T-cell (primary cell): ENCODE data around the gene BPIFB6. TPM values are rescaled to one million over a fixed set of nuclear protein-coding genes. Genes with fewer than 3 reads are reported as not detected.

Experiments used
- ATAC-seq, 4 experiments: fragments of 200-7000 bp in 3 of 4; fragments of 150-1000 bp in 1 of 4; cut with Tn5 transposase; replicated peaks in 1 of 4; 1 replicate in 3 of 4; 2 replicates in 1 of 4; pipeline ENCODE4 v1.10.0; 2021; ENCODE audit warnings: moderate library complexity in 3 of 4, mild to moderate bottlenecking in 2 of 4, moderate number of reproducible peaks in 1 of 4
- CTCF ChIA-PET, 2 donors: fragments of 300-600 bp; sonication (Branson Sonifier 250); formaldehyde crosslinking; loops; one replicate each; lab custom pipeline; 2022; ENCODE audit warnings: antibody characterized with exemption in 2 of 2; lab: Charles Lee
- POLR2A ChIA-PET, 2 donors: fragments of 300-600 bp; sonication (Branson Sonifier 250); formaldehyde crosslinking; loops; one replicate each; lab custom pipeline; 2022; ENCODE audit warnings: antibody characterized with exemption in 2 of 2; lab: Charles Lee
- DNase-seq, 35 experiments: peaks; one replicate each; pipeline versions ENCODE4 v3.0.0 to v3.0.0-alpha.2; 2013 to 2023
- H3K27ac ChIP-seq: one replicate; pipeline ENCODE4 v1.5.1; 2013; ENCODE audit warnings: low read length
- H3K27me3 ChIP-seq, 2 experiments: replicated peaks in 1 of 2; 1 replicate in 1 of 2; 2 replicates in 1 of 2; pipeline versions ENCODE4 v1.6.1 to v1.7.0; 2013; ENCODE audit warnings: low read length in 1 of 2, mixed read lengths in 1 of 2; ENCODE audit not compliant: control insufficient read depth in 2 of 2, insufficient read depth in 2 of 2; ENCODE audit errors: extremely low read depth in 1 of 2
- H3K36me3 ChIP-seq, 2 donors: 1 replicate in 1 of 2; 2 replicates in 1 of 2; pipeline versions ENCODE4 v1.6.1 to v1.7.0; 2013; ENCODE audit warnings: low read length in 1 of 2; ENCODE audit not compliant: control insufficient read depth in 2 of 2, insufficient read depth in 1 of 2; ENCODE audit errors: extremely low read depth in 1 of 2
- H3K4me1 ChIP-seq, 2 experiments: 1 replicate in 1 of 2; 2 replicates in 1 of 2; pipeline versions ENCODE4 v1.6.1 to v1.7.0; 2013; ENCODE audit warnings: low read length in 2 of 2, mixed read lengths in 1 of 2; ENCODE audit not compliant: insufficient read depth in 2 of 2, control insufficient read depth in 1 of 2; ENCODE audit errors: extremely low read depth in 1 of 2
- H3K4me3 ChIP-seq, 2 donors: 1 replicate in 1 of 2; 2 replicates in 1 of 2; pipeline versions ENCODE4 v1.5.1 to v1.7.0; 2013; ENCODE audit warnings: mild to moderate bottlenecking in 2 of 2, low read length in 1 of 2, moderate library complexity in 1 of 2; ENCODE audit not compliant: control insufficient read depth in 1 of 2; ENCODE audit errors: extremely low read depth in 1 of 2
- H3K9me3 ChIP-seq: 2 replicates; pipeline ENCODE4 v1.7.0; 2013
- H3K27ac Mint-ChIP-seq, 2 donors: one replicate each; pipeline ENCODE4 v1.8.0; 2020 to 2021; ENCODE audit warnings: mild to moderate bottlenecking in 2 of 2, mixed read lengths in 2 of 2
- H3K27me3 Mint-ChIP-seq, 2 donors: one replicate each; pipeline ENCODE4 v1.8.0; 2021 to 2022; ENCODE audit warnings: mixed read lengths in 2 of 2
- H3K36me3 Mint-ChIP-seq: one replicate; pipeline ENCODE4 v1.8.0; 2021; ENCODE audit warnings: mixed read lengths
- H3K4me1 Mint-ChIP-seq, 3 donors: one replicate each; pipeline ENCODE4 v1.8.0; 2020 to 2022; ENCODE audit warnings: mixed read lengths in 3 of 3, mild to moderate bottlenecking in 1 of 3
- H3K4me3 Mint-ChIP-seq, 3 donors: one replicate each; pipeline ENCODE4 v1.8.0; 2020 to 2022; ENCODE audit warnings: mild to moderate bottlenecking in 3 of 3, mixed read lengths in 3 of 3, moderate library complexity in 3 of 3
- H3K9me3 Mint-ChIP-seq, 3 donors: one replicate each; pipeline ENCODE4 v1.8.0; 2020 to 2022; ENCODE audit warnings: mixed read lengths in 3 of 3
- WGBS: methylation state at CpG from one replicate; pipeline ENCODE4 v1.1.5; 2013; ENCODE audit warnings: missing lambda C conversion rate; ENCODE audit not compliant: insufficient coverage; 5-methylcytosine and 5-hydroxymethylcytosine counted together
- total RNA-seq, 35 experiments: library from RNA in 6 of 35; stranded (reverse) in 6 of 35; fragments of 120-200 nt in 1 of 35; gene quantifications; one replicate each; pipeline versions ENCODE4 v1.2.1 to v1.2.4 and lab custom pipeline; 2013 to 2026

BPIFB6 gene
- total RNA-seq, 5 donors from 2014 or later (not counting 1 experiment from before 2014, with no cell fraction given) = not detected

GRCh38 chr20:33034901-33035492 is 3.5 kb downstream of the BPIFB6 start:
- Mint-ChIP-seq H3K27me3 (no peaks in the 10 kb centered on the region), H3K4me1 (no peaks in the 10 kb centered on the region), H3K9me3 (peaks cover 7 to 10% (median 8%) of the 10 kb centered on the region in 3 donors), H3K27ac (no peak overlapping the region), H3K36me3 (peaks cover 5% of the 10 kb centered on the region), H3K4me3 (no peak overlapping the region)
- H3K27ac ChIP-seq = no peak overlapping the region
- H3K9me3 ChIP-seq = no peaks in the 10 kb centered on the region
- no peaks in the 10 kb centered on the region for H3K4me1 ChIP-seq
- ATAC-seq = no peak
- no peak for DNase-seq
- POLR2A ChIA-PET = no interaction called here
- peaks cover 0 to 5% of the 10 kb centered on the region in 2 experiments for H3K27me3 ChIP-seq
- no peak overlapping the region for H3K4me3 ChIP-seq
- WGBS = 73% methylated on average over 4 of the region's 6 CpGs
- H3K36me3 ChIP-seq = no peaks in the 10 kb centered on the region
- CTCF ChIA-PET = no interaction called here

DNA sequence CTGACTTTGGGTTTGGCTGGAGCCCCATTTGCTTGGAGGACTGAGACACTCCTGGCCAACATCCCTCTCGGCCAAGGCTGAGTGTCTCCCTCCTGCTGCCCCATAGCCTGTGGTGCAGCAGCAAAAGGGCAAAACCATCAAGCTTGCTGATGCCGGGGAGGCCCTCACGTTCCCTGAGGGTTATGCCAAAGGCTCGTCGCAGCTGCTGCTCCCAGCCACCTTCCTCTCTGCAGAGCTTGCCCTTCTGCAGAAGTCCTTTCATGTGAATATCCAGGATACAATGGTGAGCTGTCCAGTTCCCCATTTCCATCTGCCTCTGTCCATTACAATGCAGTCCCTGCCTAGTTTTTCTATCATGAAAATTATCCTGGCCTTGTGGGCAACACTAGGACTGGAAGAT is 6.0 kb downstream of the BPIFB6 start:
- H3K4me3 ChIP-seq = no peak overlapping the region
- no peaks in the 10 kb centered on the region for H3K4me1 ChIP-seq
- Mint-ChIP-seq H3K4me3 (no peak overlapping the region), H3K4me1 (no peaks in the 10 kb centered on the region), H3K9me3 (peaks cover 7 to 10% (median 8%) of the 10 kb centered on the region in 3 donors), H3K36me3 (peaks cover 5% of the 10 kb centered on the region), H3K27me3 (no peaks in the 10 kb centered on the region), H3K27ac (no peak overlapping the region)
- no peak overlapping the region for H3K27ac ChIP-seq
- 72% methylated on average over 5 of the region's 5 CpGs for WGBS
- no peak for ATAC-seq
- POLR2A ChIA-PET = no interaction called here
- no peaks in the 10 kb centered on the region for H3K36me3 ChIP-seq
- no peak for DNase-seq
- H3K27me3 ChIP-seq = peaks cover 0 to 4% of the 10 kb centered on the region in 2 experiments
- no peaks in the 10 kb centered on the region for H3K9me3 ChIP-seq
- CTCF ChIA-PET = no interaction called here

DNA sequence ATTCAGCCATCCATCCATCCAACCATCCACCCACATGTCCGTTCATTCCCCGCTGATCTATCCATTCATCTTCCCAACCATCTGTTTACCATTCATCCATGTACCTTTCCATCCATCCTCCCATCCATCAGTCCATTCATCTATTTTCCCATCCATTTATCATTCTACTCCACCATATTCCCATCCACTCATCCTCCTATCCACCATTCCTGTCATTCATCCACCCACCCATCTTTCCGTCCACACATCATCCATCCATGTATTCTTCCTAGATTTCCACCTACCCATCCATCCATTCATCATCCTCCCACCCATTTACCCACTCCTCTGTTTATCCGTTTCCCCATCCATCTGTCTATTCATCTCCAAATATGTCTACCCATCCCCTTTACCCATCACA is 6.8 kb downstream of the BPIFB6 start:
- Histone ChIP-seq H3K36me3 (no peaks in the 10 kb centered on the region), H3K4me3 (no peak overlapping the region), H3K27ac (no peak overlapping the region), H3K4me1 (no peaks in the 10 kb centered on the region), H3K27me3 (no peaks in the 10 kb centered on the region), H3K9me3 (no peaks in the 10 kb centered on the region)
- Mint-ChIP-seq H3K4me3 (no peak overlapping the region), H3K4me1 (no peaks in the 10 kb centered on the region), H3K27me3 (no peaks in the 10 kb centered on the region), H3K9me3 (peaks cover 5 to 7% (median 5%) of the 10 kb centered on the region in 3 donors), H3K36me3 (peaks cover 2% of the 10 kb centered on the region), H3K27ac (no peak overlapping the region)
- CTCF ChIA-PET = no interaction called here
- DNase-seq = no peak
- no peak for ATAC-seq
- POLR2A ChIA-PET = no interaction called here
- WGBS = 80% methylated on average over 4 of the region's 4 CpGs

DNA sequence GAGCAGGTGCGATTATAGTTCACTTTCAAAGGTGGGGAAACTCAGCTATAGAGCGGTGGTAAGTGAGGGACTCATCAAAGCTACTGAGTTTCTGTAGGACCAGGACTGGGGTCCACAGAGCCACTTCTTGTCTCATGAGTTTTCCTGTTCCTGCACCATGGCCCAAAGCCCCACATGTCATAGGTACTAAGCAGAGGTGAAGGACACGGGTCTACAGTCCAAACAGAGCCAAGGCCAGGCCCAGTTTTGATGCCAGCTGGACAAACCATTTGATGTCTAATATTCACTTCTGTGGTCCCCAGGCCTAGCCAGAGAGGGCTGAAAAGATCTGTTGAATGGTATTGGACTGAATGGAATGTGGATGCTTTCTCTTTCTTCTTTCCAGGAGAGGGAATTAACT is 11.0 kb downstream of the BPIFB6 start:
- Histone ChIP-seq H3K27ac (no peak overlapping the region), H3K36me3 (peaks cover 0 to 3% of the 10 kb centered on the region in 2 donors), H3K4me1 (no peaks in the 10 kb centered on the region), H3K9me3 (no peaks in the 10 kb centered on the region), H3K4me3 (no peak overlapping the region), H3K27me3 (no peaks in the 10 kb centered on the region)
- H3K27ac Mint-ChIP-seq = no peak overlapping the region
- H3K27me3 Mint-ChIP-seq = no peaks in the 10 kb centered on the region
- 90% methylated on average over 3 of the region's 3 CpGs for WGBS
- H3K36me3 Mint-ChIP-seq = peaks cover 7% of the 10 kb centered on the region
- no peaks in the 10 kb centered on the region for H3K4me1 Mint-ChIP-seq
- ATAC-seq (no peak), DNase-seq (no peak)
- ChIA-PET CTCF (no interaction called here), POLR2A (no interaction called here)
- peaks cover 12 to 18% (median 16%) of the 10 kb centered on the region in 3 donors for H3K9me3 Mint-ChIP-seq
- H3K4me3 Mint-ChIP-seq = no peak overlapping the region

DNA sequence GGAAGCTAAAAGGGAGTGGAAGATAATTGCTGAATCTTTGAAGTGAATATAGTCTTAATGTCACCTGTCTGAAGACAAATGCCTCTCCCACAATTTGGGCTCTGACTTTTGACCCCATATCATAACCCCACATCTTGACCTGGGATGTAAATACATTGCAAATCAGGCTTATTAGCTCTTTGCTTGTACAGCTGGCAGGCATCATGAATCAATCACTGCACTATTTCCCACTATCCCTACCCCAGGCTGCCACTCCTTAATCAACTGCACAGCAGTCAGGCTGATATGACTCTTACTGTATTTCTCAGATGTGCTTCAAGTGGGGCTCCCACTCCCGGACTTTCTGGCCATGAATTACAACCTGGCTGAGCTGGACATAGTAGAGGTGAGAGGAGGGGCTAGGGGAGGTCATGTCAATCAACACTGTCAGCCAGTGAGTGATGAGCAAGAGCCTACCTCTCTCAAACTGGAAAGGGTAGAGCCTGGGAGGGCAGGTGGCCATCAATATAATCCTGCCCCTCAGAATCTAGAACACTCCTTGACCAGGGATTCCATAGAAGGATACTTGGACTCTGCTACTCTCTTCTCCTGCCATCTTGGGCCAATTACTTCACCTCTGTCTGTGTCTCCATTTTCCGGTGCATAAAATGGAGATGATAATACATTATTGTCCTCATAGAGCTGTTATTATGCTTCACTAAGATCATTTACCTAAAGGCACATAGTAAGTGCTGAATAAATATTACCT is 11.7 kb downstream of the BPIFB6 start:
- WGBS = 40% methylated on average over 1 of the region's 2 CpGs
- Mint-ChIP-seq H3K4me1 (no peaks in the 10 kb centered on the region), H3K9me3 (peaks cover 7 to 18% (median 16%) of the 10 kb centered on the region in 3 donors), H3K27ac (no peak overlapping the region), H3K4me3 (no peak overlapping the region), H3K27me3 (no peaks in the 10 kb centered on the region), H3K36me3 (peaks cover 7% of the 10 kb centered on the region)
- no peaks in the 10 kb centered on the region for H3K27me3 ChIP-seq
- H3K4me3 ChIP-seq = no peak overlapping the region
- peaks cover 0 to 3% of the 10 kb centered on the region in 2 donors for H3K36me3 ChIP-seq
- no peak overlapping the region for H3K27ac ChIP-seq
- DNase-seq (no peak), ATAC-seq (no peak)
- H3K4me1 ChIP-seq = no peaks in the 10 kb centered on the region
- no peaks in the 10 kb centered on the region for H3K9me3 ChIP-seq
- ChIA-PET POLR2A (no interaction called here), CTCF (no interaction called here)

GRCh38 chr20:33043731-33044181 is 12.3 kb downstream of the BPIFB6 start:
- Histone ChIP-seq H3K4me3 (no peak overlapping the region), H3K27ac (no peak overlapping the region), H3K27me3 (no peaks in the 10 kb centered on the region), H3K4me1 (no peaks in the 10 kb centered on the region), H3K9me3 (no peaks in the 10 kb centered on the region), H3K36me3 (peaks cover 0 to 3% of the 10 kb centered on the region in 2 donors)
- WGBS = no CpG with 5 or more reads among the region's 1 CpG
- CTCF ChIA-PET = no interaction called here
- ATAC-seq (no peak), DNase-seq (no peak)
- no peak overlapping the region for H3K27ac Mint-ChIP-seq
- no peaks in the 10 kb centered on the region for H3K27me3 Mint-ChIP-seq
- no peaks in the 10 kb centered on the region for H3K4me1 Mint-ChIP-seq
- peaks cover 7% of the 10 kb centered on the region for H3K36me3 Mint-ChIP-seq
- H3K4me3 Mint-ChIP-seq = no peak overlapping the region
- peaks cover 6 to 18% (median 16%) of the 10 kb centered on the region in 3 donors for H3K9me3 Mint-ChIP-seq
- POLR2A ChIA-PET = no interaction called here
